Endothelial cell of umbilical vein (primary cell): ENCODE data around the gene SWT1. TPM values are rescaled to one million over a fixed set of nuclear protein-coding genes. Genes with fewer than 3 reads are reported as not detected.

Source experiments
- BruUV-seq: library from RNA; stranded (reverse); fragments of 400-500 nt; replicated peaks from 2 replicates; lab custom pipeline; 2021; lab: Mats Ljungman, UMichigan
- CTCF ChIA-PET: fragments of 300-600, 350-600 bp; sonication (Branson Sonifier 250); formaldehyde crosslinking; loops from one replicate; lab custom pipeline; 2021; ENCODE audit warnings: antibody characterized with exemption, inconsistent platforms; lab: Charles Lee
- POLR2A ChIA-PET: fragments of 300-600, 350-600 bp; sonication (Branson Sonifier 250); formaldehyde crosslinking; loops from one replicate; lab custom pipeline; 2021; ENCODE audit warnings: antibody characterized with exemption, inconsistent platforms; lab: Charles Lee
- DNase-seq: peaks from one replicate; pipeline ENCODE4 v3.0.0-alpha.2; 2011; ENCODE audit warnings: low read depth, low spot score
- FAIRE-seq: peaks from 2 replicates; lab custom pipeline; 2011; peaks lifted over from hg19 to GRCh38; lab: Jason Lieb, UNC
- H2AFZ ChIP-seq: 2 replicates; pipeline ENCODE4 v1.6.0; 2012; ENCODE audit warnings: low read depth, low read length, control low read depth, inconsistent platforms
- H3K27ac ChIP-seq: 2 replicates; pipeline ENCODE4 v1.5.1; 2011; ENCODE audit warnings: low read depth, mild to moderate bottlenecking, control low read depth, low read length, moderate library complexity; ENCODE audit not compliant: insufficient read depth
- H3K27me3 ChIP-seq, 2 experiments: 2 replicates each; pipeline versions ENCODE4 v1.6.0 to v1.6.1; 2011; ENCODE audit warnings: low read length in 2 of 2, mixed read lengths in 1 of 2; ENCODE audit not compliant: control insufficient read depth in 2 of 2, insufficient read depth in 2 of 2
- H3K36me3 ChIP-seq, 2 experiments: 2 replicates in 1 of 2; 3 replicates in 1 of 2; pipeline ENCODE4 v1.5.1; 2011; ENCODE audit warnings: low read length in 2 of 2, mild to moderate bottlenecking in 1 of 2, moderate library complexity in 1 of 2; ENCODE audit not compliant: control insufficient read depth in 2 of 2, insufficient read depth in 2 of 2; ENCODE audit errors: extremely low read depth in 1 of 2
- H3K4me1 ChIP-seq: 3 replicates; pipeline ENCODE4 v1.5.1; 2011; ENCODE audit warnings: mild to moderate bottlenecking, low read length; ENCODE audit not compliant: control insufficient read depth, insufficient read depth; ENCODE audit errors: extremely low read depth
- H3K4me2 ChIP-seq: 2 replicates; pipeline ENCODE4 v1.6.1; 2011; ENCODE audit warnings: low read length, control low read depth, mixed read lengths; ENCODE audit not compliant: insufficient read depth
- H3K4me3 ChIP-seq, 3 experiments: fragments of 200-600 bp in 1 of 3; sonication (generic), shearing (Covaris generic) in 1 of 3; replicated peaks in 1 of 3; 2 replicates each; pipeline ENCODE4 v1.5.1; 2011 to 2016; ENCODE audit warnings: control low read depth in 3 of 3, low read length in 3 of 3, mild to moderate bottlenecking in 2 of 3, inconsistent platforms in 1 of 3, low read depth in 1 of 3, moderate library complexity in 1 of 3; ENCODE audit not compliant: insufficient read depth in 1 of 3
- H3K79me2 ChIP-seq: 2 replicates; pipeline ENCODE4 v1.6.0; 2012; ENCODE audit warnings: low read length, inconsistent platforms; ENCODE audit not compliant: control insufficient read depth, insufficient read depth
- H3K9ac ChIP-seq: replicated peaks from 2 replicates; pipeline ENCODE3; 2011; ENCODE audit warnings: low read length, control low read depth; ENCODE audit not compliant: insufficient read depth; ENCODE audit errors: extremely low read depth
- H3K9me1 ChIP-seq: replicated peaks from 3 replicates; pipeline ENCODE4 v1.6.0; 2011; ENCODE audit warnings: mild to moderate bottlenecking, low read length; ENCODE audit not compliant: control insufficient read depth, insufficient read depth; ENCODE audit errors: extremely low read depth
- H3K9me3 ChIP-seq: replicated peaks from 2 replicates; pipeline ENCODE4 v1.5.1; 2012; ENCODE audit warnings: low read length, inconsistent platforms; ENCODE audit not compliant: control insufficient read depth, insufficient read depth
- H4K20me1 ChIP-seq: replicated peaks from 2 replicates; pipeline ENCODE3; 2011; ENCODE audit warnings: mild to moderate bottlenecking, low read length; ENCODE audit not compliant: control insufficient read depth, insufficient read depth; ENCODE audit errors: extremely low read depth
- CTCF ChIP-seq, 2 donors: IDR thresholded peaks; 1 replicate in 1 of 2; 2 replicates in 1 of 2; pipeline ENCODE4 v1.5.1; 2011; ENCODE audit warnings: low read length in 2 of 2, mild to moderate bottlenecking in 2 of 2, moderate library complexity in 2 of 2, control low read depth in 1 of 2, inconsistent platforms in 1 of 2, low read depth in 1 of 2; ENCODE audit not compliant: insufficient read depth in 1 of 2; ENCODE audit errors: extremely low read depth in 1 of 2
- EZH2 ChIP-seq: IDR thresholded peaks from 2 replicates; pipeline ENCODE4 v1.6.1; 2012; ENCODE audit warnings: borderline replicate concordance, low read depth, mild to moderate bottlenecking, moderate library complexity, low read length, inconsistent platforms; ENCODE audit not compliant: severe bottlenecking
- FOS ChIP-seq: IDR thresholded peaks from 2 replicates; pipeline ENCODE4 v1.6.1; 2011; ENCODE audit warnings: mild to moderate bottlenecking, low read length, moderate library complexity, borderline replicate concordance; ENCODE audit not compliant: insufficient read depth
- GATA2 ChIP-seq: IDR thresholded peaks from 2 replicates; pipeline ENCODE4 v1.7.0; 2011; ENCODE audit warnings: low read depth, mild to moderate bottlenecking, moderate library complexity, mixed read lengths, low read length; ENCODE audit not compliant: insufficient read length, insufficient read depth
- JUN ChIP-seq: IDR thresholded peaks from 2 replicates; pipeline ENCODE4 v1.6.1; 2011; ENCODE audit warnings: borderline replicate concordance, low read depth; ENCODE audit not compliant: insufficient read length, insufficient read depth
- MAX ChIP-seq: IDR thresholded peaks from 2 replicates; pipeline ENCODE4 v1.6.1; 2011; ENCODE audit not compliant: insufficient read depth, insufficient read length
- MYC ChIP-seq: IDR thresholded peaks from one replicate; pipeline ENCODE4 v1.6.1; 2011; ENCODE audit warnings: mild to moderate bottlenecking, low read depth, low read length
- POLR2A ChIP-seq: IDR thresholded peaks from 2 replicates; pipeline ENCODE4 v1.6.1; 2012; ENCODE audit warnings: low read depth, mild to moderate bottlenecking, control low read depth, low read length
- POLR2AphosphoS5 ChIP-seq: IDR thresholded peaks from 2 replicates; pipeline ENCODE4 v1.6.1; 2012; ENCODE audit warnings: low read depth, mild to moderate bottlenecking, control low read depth, low read length, moderate library complexity; ENCODE audit not compliant: insufficient read depth
- dilution Hi-C: fragments of 300-500 bp; cut with MboI; formaldehyde crosslinking; loops from one replicate; pipeline ENCODE4 v1.15.0; 2019; ENCODE audit warnings: low sequenced_read_pairs; ENCODE audit not compliant: extremely low pct_ligation_motif_present
- intact Hi-C: fragments of 100-400 bp; cut with micrococcal nuclease; formaldehyde crosslinking; loops from one replicate; pipeline ENCODE4 v1.10.0; 2022
- polyA plus RNA-seq, 4 experiments: library from polyadenylated mRNA; depleted of rRNA in 3 of 4; stranded (reverse) in 3 of 4; unstranded in 1 of 4; fragments of >200 nt; gene quantifications; 2 replicates each; pipeline versions ENCODE4 v1.2.1 to v1.2.3, GENCODE V29; 2011 to 2012; ENCODE audit warnings: missing spikeins in 1 of 4
- total RNA-seq: library from RNA; stranded (reverse); gene quantifications from 2 replicates; pipeline ENCODE4 v1.2.3, GENCODE V29; 2021

SWT1 gene
- total and polyA plus RNA-seq, 2 donors (not counting 3 experiments of a cell fraction or from before 2014, with no cell fraction given) = 1.0 to 4.3 TPM

- DNase-seq = no peak
- Histone ChIP-seq H3K4me2 (no peak overlapping the region), H3K79me2 (no peaks in the 10 kb centered on the region), H3K36me3 (no peaks in the 10 kb centered on the region), H4K20me1 (no peaks in the 10 kb centered on the region), H3K9me1 (no peaks in the 10 kb centered on the region), H3K4me3 (no peak overlapping the region), H3K9ac (no peak overlapping the region), H3K27me3 (no peaks in the 10 kb centered on the region), H3K27ac (no peak overlapping the region), H3K9me3 (no peaks in the 10 kb centered on the region), H2AFZ (no peak overlapping the region), H3K4me1 (no peaks in the 10 kb centered on the region)
- dilution Hi-C loops (no loop called here), intact Hi-C loops (no loop called here)
- BruUV-seq = no TSS peak
- no peak for FAIRE-seq
- CTCF ChIA-PET = interaction anchor here (1.4 kb wide), 1 partner anchor 345 kb away, joined by 3 read pairs; no protein-coding TSS in a partner anchor
- POLR2A ChIA-PET = no interaction called here
- TF ChIP-seq JUN (no peak), EZH2 (no peak), CTCF (IDR thresholded peaks at IDR 0.05; ENCODE audit: extremely low read depth in 1 of 2, insufficient read depth in 1 of 2, low read depth in 1 of 2, low read length in 2 of 2) (no peak), FOS (no peak), POLR2AphosphoS5 (no peak), POLR2A (no peak), GATA2 (no peak), MAX (no peak), MYC (no peak)
Measured at GRCh38 chr1:185325413-185325812, 168.4 kb downstream of the SWT1 start.
